ENCODE measurements around the gene KIF26B.

GRCh38 chr1:245154429-245155271, at the start of gene KIF26B:
- TF ChIP-seq, protein P1, sequence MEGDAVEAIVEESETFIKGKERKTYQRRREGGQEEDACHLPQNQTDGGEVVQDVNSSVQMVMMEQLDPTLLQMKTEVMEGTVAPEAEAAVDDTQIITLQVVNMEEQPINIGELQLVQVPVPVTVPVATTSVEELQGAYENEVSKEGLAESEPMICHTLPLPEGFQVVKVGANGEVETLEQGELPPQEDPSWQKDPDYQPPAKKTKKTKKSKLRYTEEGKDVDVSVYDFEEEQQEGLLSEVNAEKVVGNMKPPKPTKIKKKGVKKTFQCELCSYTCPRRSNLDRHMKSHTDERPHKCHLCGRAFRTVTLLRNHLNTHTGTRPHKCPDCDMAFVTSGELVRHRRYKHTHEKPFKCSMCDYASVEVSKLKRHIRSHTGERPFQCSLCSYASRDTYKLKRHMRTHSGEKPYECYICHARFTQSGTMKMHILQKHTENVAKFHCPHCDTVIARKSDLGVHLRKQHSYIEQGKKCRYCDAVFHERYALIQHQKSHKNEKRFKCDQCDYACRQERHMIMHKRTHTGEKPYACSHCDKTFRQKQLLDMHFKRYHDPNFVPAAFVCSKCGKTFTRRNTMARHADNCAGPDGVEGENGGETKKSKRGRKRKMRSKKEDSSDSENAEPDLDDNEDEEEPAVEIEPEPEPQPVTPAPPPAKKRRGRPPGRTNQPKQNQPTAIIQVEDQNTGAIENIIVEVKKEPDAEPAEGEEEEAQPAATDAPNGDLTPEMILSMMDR (IDR thresholded peaks at IDR 0.05; ENCODE audit: low read length) = no peak
- TF ChIP-seq EZH2 (optimal IDR thresholded peaks at IDR 0.05; ENCODE audit: low read depth, low read length) (no peak), EZH2phosphoT487 (IDR thresholded peaks at IDR 0.05; ENCODE audit: low read length) (no peak)

Data from MM.1S (cell line).